ENCODE measurements around the gene MICAL3. TPM values are rescaled to one million over a fixed set of nuclear protein-coding genes. Genes with fewer than 3 reads are reported as not detected.
"Not testable (repeated sequence)": the region's sequence is repeated elsewhere in the genome, so short reads cannot be mapped to it uniquely, and the experiment has no call there.

The MICAL3 gene
- total RNA-seq, result 100 to 1,000 TPM in 2 of 4 donors, 10 to 100 TPM in 2; 84.2 to 290 (median 151) TPM

DNA sequence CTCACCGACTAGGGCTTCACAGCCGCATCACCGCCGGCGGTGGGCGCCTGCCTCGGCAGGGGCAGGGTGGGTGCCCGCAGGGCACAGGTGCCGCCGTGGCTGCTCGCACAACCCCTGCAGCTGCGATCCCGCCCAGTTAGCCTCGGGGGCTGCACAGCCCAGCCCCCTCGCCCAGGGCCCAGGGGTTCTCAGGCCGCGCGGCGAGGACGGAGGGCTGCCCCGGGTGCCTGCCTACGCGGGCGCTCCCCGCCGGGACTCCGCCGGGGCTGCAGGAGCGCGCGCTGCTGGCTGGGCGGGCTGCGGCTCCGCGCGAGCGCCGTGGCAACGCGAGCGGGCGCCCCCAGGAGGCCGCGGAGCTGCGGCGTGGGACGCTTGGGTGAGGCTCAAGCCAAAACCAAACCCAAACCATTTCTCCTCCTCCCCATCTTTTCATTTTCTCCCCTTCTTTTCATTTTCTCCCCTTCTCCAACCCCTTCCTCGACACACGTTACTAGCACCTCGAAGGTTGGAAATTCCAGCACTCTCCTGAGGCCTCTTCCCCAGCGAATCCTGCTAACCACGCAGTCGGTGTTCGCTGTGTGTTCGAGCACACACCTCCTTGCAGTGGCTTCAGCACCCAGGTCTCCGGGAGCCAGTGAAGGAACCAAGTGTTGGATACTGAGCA lies at the start of gene MICAL3:
Gene MICAL3 (minus strand): TSS at position 286 of the 664 bp plus-strand sequence. CDS start 117,749 bp downstream, outside the sequence.
- in situ Hi-C loops (cut with MboI; ENCODE audit: low pct_ligation_motif_present in 1 of 4, low pct_unique_long_range_greater_than_20kb in 1 of 4, low sequenced_read_pairs in 3 of 4), result loop anchor here in 1 of 4 donors (10.0 kb wide), 1 partner anchor 50 kb away; the partner anchor contains the start of gene PEX26
- WGBS, 2 donors (ENCODE audit: low coverage in 1 of 2), result 2 to 3% methylated on average over 5 to 56 of the region's 56 CpGs
- TF ChIP-seq, protein P1, sequence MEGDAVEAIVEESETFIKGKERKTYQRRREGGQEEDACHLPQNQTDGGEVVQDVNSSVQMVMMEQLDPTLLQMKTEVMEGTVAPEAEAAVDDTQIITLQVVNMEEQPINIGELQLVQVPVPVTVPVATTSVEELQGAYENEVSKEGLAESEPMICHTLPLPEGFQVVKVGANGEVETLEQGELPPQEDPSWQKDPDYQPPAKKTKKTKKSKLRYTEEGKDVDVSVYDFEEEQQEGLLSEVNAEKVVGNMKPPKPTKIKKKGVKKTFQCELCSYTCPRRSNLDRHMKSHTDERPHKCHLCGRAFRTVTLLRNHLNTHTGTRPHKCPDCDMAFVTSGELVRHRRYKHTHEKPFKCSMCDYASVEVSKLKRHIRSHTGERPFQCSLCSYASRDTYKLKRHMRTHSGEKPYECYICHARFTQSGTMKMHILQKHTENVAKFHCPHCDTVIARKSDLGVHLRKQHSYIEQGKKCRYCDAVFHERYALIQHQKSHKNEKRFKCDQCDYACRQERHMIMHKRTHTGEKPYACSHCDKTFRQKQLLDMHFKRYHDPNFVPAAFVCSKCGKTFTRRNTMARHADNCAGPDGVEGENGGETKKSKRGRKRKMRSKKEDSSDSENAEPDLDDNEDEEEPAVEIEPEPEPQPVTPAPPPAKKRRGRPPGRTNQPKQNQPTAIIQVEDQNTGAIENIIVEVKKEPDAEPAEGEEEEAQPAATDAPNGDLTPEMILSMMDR (IDR thresholded peaks at IDR 0.05), result peak; percentile 15 to 56 (median 47)
- TF ChIP-seq EP300 (IDR thresholded peaks at IDR 0.05; ENCODE audit: low read depth) (no peak), POLR2AphosphoS5 (IDR thresholded peaks at IDR 0.05) (peak in 1 of 3 donors; percentile 38)

DNA sequence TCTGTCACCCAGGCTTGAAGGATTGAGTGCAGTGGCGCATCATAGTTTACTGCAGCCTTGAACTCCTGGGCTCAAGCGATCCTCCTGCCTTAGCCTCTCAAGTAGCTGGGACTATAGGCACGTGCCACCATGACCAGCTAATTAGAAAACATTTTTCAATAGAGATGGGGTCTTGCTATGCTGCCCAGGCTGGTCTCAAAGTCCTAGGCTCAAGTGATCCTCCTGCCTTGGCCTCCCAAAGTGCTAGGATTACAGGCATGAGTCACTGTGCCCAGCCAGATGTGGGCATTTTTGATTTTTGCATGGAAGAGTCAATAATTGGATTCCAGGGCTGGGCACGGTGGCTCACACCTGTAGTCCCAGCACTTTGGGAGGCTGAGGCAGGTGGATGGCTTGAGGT lies 49.6 kb upstream of the MICAL3 start:
- H3K27ac ChIP-seq, H3K36me3 ChIP-seq, H3K9me3 ChIP-seq, H3K4me3 ChIP-seq, DNase-seq, H3K27me3 ChIP-seq: not testable (repeated sequence)
- in situ Hi-C loops (cut with MboI; ENCODE audit: low pct_ligation_motif_present in 1 of 4, low pct_unique_long_range_greater_than_20kb in 1 of 4, low sequenced_read_pairs in 3 of 4), result loop anchor here in 3 of 4 donors (5.0 to 10.0 kb wide), 3 partner anchors 49 to 242 kb away; partner anchors contain the start of gene MICAL3 (in 1 of the 3)
- peaks cover 13 to 43% (median 26%) of the 10 kb centered on the region in 4 donors for H3K4me1 ChIP-seq
- intact Hi-C loops (cut with DNase I; ENCODE audit: low total_unique reads), result loop anchor here (10.0 kb wide), 2 partner anchors 49 to 169 kb away; partner anchors contain the start of gene MICAL3
- 92 to 93% methylated on average over 3 to 4 of the region's 4 CpGs for WGBS, 2 donors (ENCODE audit: low coverage in 1 of 2)

More for the DNA sequence above, at the start of gene MICAL3:
- intact Hi-C loops (cut with DNase I; ENCODE audit: low total_unique reads), result loop anchor here (10.0 kb wide), 2 partner anchors 50 to 120 kb away; partner anchors contain the start of gene PEX26
- Histone ChIP-seq H3K27ac (peak within 1 kb of the TSS; percentile 78 to 91 (median 88)), H3K4me3 (peak within 1 kb of the TSS; percentile 52 to 84 (median 66)), H3K36me3 (no peaks in the 10 kb centered on the region), H3K4me1 (peaks cover 17 to 23% (median 19%) of the 10 kb centered on the region in 4 donors), H3K27me3 (no peaks in the 10 kb centered on the region), H3K9me3 (no peaks in the 10 kb centered on the region)
- DNase-seq, result peak; percentile 75

- H3K4me1 ChIP-seq, result peaks cover 10 to 43% (median 23%) of the 10 kb centered on the region in 4 donors
- TF ChIP-seq POLR2A (IDR thresholded peaks at IDR 0.05) (no peak), EP300 (IDR thresholded peaks at IDR 0.05; ENCODE audit: low read depth) (no peak), POLR2AphosphoS5 (IDR thresholded peaks at IDR 0.05) (peak in 1 of 3 donors; percentile 29)
- TF ChIP-seq, protein P1 (IDR thresholded peaks at IDR 0.05), result no peak
- WGBS, 2 donors (ENCODE audit: low coverage in 1 of 2), result 69% methylated on average over 2 of the region's 2 CpGs
- H3K27me3 ChIP-seq, result no peaks in the 10 kb centered on the region
- H3K4me3 ChIP-seq, result no peak overlapping the region
- H3K36me3 ChIP-seq, result no peaks in the 10 kb centered on the region
- no peak overlapping the region for H3K27ac ChIP-seq
- no peak for DNase-seq
- no peaks in the 10 kb centered on the region for H3K9me3 ChIP-seq
- intact Hi-C loops (cut with DNase I; ENCODE audit: low total_unique reads), result loop anchor here (10.0 kb wide), 2 partner anchors 49 to 169 kb away; partner anchors contain the start of gene MICAL3
- in situ Hi-C loops (cut with MboI; ENCODE audit: low pct_ligation_motif_present in 1 of 4, low pct_unique_long_range_greater_than_20kb in 1 of 4, low sequenced_read_pairs in 3 of 4), result loop anchor here in 3 of 4 donors (5.0 to 10.0 kb wide), 3 partner anchors 49 to 241 kb away; partner anchors contain the start of gene MICAL3 (in 1 of the 3)
Measured at GRCh38 chr22:18073467-18073866, 49.1 kb upstream of the MICAL3 start.

DNA sequence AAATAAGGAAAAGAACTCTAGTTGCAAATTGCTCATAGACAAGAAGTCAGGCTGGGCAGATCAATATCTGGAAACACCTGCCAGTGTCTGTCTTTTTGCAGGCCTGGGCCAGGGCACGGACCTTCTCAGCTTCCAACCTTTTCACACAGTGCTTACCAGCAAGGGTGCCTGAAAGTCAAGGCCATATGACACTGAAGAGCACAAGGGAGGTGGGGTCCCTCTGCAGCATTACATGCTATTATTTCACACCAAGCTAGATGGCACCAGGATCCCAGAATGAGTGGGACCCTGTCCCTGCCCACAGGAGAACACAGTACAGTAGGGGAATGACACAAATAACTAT lies 47.6 kb upstream of the MICAL3 start:
- no peak for DNase-seq
- in situ Hi-C loops (cut with MboI; ENCODE audit: low pct_ligation_motif_present in 1 of 4, low pct_unique_long_range_greater_than_20kb in 1 of 4, low sequenced_read_pairs in 3 of 4) (loop anchor here in 3 of 4 donors (5.0 to 10.0 kb wide), 3 partner anchors 47 to 240 kb away; partner anchors contain the start of gene MICAL3 (in 1 of the 3)), intact Hi-C loops (cut with DNase I; ENCODE audit: low total_unique reads) (loop anchor here (10.0 kb wide), 2 partner anchors 47 to 167 kb away; partner anchors contain the start of gene MICAL3)
- WGBS, 2 donors (ENCODE audit: low coverage in 1 of 2), result 60 to 88% methylated on average over 1 of the region's 1 CpG
- Histone ChIP-seq H3K4me3 (no peak overlapping the region), H3K4me1 (peaks cover 8 to 53% (median 20%) of the 10 kb centered on the region in 4 donors), H3K9me3 (no peaks in the 10 kb centered on the region), H3K27me3 (no peaks in the 10 kb centered on the region), H3K36me3 (no peaks in the 10 kb centered on the region), H3K27ac (no peak overlapping the region)
- TF ChIP-seq POLR2AphosphoS5 (IDR thresholded peaks at IDR 0.05) (no peak), POLR2A (IDR thresholded peaks at IDR 0.05) (no peak), EP300 (IDR thresholded peaks at IDR 0.05; ENCODE audit: low read depth) (no peak)
- TF ChIP-seq, protein P1 (IDR thresholded peaks at IDR 0.05), result no peak

DNA sequence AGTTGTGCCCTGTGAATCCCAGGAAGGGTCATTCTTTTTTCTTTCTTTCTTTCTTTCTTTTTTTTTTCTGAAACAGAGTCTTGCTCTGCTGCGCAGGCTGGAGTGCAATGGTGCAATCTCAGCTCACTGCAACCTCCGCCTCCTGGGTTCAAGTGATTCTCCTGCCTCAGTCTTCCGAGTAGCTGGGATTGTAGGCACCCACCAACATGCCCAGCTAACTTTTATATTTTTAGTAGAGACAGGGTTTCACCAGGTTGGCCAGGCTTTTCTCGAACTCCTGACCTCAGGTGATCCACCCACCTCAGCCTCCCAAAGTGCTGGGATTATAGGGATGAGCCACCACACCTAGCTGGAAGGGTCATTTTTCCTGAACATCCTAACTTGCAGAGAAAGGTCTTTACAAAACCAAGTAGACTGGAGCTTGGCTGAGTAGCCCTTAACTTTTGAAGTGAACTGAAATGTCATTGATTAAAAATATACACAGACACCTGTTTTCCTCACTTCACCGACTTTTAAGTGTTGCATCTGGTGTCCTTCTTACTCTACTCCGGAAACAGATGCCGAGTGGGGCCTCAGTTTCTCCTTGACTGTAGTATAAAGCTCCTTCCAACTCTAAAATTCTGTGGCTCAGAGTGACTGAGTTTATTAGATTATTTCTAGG lies 47.1 kb upstream of the MICAL3 start:
- WGBS, 2 donors (ENCODE audit: low coverage in 1 of 2), result 80 to 87% methylated on average over 1 to 7 of the region's 7 CpGs
- H3K27ac ChIP-seq, H3K4me3 ChIP-seq, H3K9me3 ChIP-seq, DNase-seq, H3K36me3 ChIP-seq, H3K27me3 ChIP-seq: not testable (repeated sequence)
- in situ Hi-C loops (cut with MboI; ENCODE audit: low pct_ligation_motif_present in 1 of 4, low pct_unique_long_range_greater_than_20kb in 1 of 4, low sequenced_read_pairs in 3 of 4) (loop anchor here in 3 of 4 donors (5.0 to 10.0 kb wide), 3 partner anchors 47 to 239 kb away; partner anchors contain the start of gene MICAL3 (in 1 of the 3)), intact Hi-C loops (cut with DNase I; ENCODE audit: low total_unique reads) (loop anchor here (10.0 kb wide), 2 partner anchors 47 to 167 kb away; partner anchors contain the start of gene MICAL3)
- H3K4me1 ChIP-seq, result peaks cover 3 to 53% (median 19%) of the 10 kb centered on the region in 4 donors
